Stimulated activated CD4-positive, alpha-beta T cell treated with anti-CD3 and anti-CD28 coated beads, Interleukin-4, amount 100 ng/mL, for 1 hour (primary cell): ENCODE results near the gene ITPKA.

Experiments
- DNase-seq: peaks from one replicate; pipeline ENCODE4 v3.0.0-alpha.2; 2020

Gene ITPKA

DNA sequence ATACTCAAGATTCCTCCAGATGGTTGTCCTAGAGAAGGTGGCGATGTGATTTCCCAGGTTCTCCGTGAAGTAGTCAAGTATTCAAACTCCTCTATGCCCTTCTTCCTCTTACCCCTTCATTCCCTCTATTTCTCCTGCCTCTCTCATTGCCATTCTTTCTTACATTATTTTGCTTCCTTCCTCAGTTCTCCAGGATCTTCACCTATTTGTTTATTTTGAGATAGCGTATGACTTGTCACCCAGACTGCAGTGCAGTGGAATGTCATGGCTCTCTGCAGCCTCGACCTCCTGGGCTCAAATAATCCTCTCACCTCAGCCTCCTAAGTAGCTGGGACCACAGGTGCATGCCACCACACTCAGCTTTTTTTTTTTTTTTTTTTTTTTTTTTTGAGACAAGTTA, 1.8 kb upstream of the ITPKA start:
- no peak for DNase-seq

DNA sequence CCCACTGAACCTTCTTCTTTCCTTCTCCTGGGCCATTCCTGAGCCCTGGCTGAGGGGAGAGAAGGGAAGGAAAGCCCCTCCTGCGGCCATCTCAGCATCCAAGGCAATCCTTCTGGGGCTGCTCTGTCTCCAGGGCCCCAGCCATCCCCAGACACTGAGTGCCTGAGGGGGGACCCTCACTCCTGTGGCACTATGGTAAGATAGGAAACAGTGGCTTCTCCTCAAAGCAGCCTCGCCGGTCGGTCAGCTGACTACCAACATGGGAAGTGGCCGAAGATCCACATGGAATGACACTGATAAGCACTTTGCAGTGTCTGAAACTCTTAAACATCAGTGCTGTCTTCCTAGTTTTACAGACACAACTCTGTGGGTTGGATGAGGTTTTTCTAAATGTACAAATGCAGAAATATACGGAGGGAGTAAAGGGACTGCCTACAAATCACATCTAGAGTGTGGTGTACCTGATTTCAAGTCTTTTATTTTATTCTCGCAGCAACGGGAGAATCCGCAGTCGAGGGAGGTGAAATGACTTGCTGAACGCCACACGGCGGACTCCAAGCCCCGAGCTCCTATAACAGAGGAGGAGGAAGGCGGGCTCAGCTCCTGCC, 973 bp upstream of the ITPKA start:
- no peak for DNase-seq

DNA sequence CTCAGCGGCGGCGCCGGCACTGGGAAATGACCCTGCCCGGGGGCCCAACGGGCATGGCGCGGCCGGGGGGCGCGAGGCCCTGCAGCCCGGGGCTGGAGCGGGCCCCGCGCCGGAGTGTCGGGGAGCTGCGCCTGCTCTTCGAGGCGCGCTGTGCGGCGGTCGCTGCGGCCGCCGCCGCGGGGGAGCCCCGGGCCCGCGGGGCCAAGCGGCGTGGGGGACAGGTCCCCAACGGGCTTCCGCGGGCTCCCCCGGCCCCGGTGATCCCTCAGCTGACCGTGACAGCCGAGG, 172 bp downstream of the ITPKA start:
- DNase-seq = no peak

GRCh38 chr15:41494190-41494921, 682 bp downstream of the ITPKA start:
- peak; percentile 49 for DNase-seq

- peak; percentile 52 for DNase-seq
Observed at GRCh38 chr15:41494922-41495735, 1.5 kb downstream of the ITPKA start.

GRCh38 chr15:41495736-41496599, 2.3 kb downstream of the ITPKA start:
- no peak for DNase-seq

DNA sequence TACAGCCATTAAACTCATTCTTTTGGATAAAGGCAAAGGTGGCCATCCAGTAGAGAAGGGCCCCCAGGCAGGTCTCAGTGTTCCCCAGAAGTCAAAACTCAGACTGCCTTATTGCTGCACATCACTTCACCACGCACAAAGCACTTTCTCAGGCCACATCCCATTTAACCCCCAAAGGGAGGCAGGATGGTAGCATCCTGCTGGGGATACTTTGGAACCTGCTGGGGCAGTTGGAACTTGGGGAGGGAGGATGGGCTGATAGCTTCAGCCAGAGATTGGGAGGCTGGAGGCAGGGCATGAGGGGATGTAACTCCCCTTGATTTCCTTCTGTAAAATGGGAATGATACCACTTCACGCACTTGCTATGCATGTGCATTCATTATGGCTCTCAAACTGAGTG, 5.0 kb downstream of the ITPKA start:
- no peak for DNase-seq

DNA sequence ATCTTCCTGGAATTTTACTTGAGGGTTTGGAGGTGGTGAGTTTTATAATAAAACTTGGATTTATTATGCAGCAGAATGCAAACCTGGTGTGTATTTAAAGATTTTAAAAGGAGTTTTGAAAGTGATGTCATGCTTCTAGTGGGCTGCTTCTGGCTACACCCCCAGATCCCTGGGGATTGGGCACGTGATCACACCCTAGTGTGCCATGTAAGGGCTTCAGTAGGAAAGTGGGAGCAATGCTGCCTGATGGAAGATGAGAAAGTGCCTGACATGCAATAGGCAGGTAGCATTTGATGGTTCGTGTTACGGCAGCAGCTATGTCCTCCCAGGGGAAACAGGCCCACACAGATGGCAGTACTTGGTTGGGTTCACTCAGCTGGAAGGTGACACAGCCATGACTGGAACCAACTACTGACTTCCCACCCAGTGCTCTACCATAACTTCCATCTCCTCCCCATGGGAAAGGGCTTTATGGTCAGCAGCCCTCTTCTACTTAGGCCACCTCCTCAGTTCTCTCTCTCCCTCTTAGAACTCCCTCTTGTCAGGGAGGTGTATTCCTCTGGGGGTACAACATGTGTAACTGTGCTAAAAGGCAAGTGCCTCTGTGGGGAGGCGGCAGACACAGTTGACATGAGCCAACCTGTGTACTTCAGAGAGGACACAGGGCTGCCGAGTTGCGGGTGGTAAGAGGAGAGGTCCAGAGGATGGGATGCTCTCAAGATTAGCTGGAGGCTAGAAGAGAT, 5.6 kb downstream of the ITPKA start:
- no peak for DNase-seq

- DNase-seq = peak; percentile 48
Observed at GRCh38 chr15:41501191-41501917, 7.7 kb downstream of the ITPKA start.

GRCh38 chr15:41501931-41502794, 8.5 kb downstream of the ITPKA start:
- DNase-seq = peak; percentile 34

DNA sequence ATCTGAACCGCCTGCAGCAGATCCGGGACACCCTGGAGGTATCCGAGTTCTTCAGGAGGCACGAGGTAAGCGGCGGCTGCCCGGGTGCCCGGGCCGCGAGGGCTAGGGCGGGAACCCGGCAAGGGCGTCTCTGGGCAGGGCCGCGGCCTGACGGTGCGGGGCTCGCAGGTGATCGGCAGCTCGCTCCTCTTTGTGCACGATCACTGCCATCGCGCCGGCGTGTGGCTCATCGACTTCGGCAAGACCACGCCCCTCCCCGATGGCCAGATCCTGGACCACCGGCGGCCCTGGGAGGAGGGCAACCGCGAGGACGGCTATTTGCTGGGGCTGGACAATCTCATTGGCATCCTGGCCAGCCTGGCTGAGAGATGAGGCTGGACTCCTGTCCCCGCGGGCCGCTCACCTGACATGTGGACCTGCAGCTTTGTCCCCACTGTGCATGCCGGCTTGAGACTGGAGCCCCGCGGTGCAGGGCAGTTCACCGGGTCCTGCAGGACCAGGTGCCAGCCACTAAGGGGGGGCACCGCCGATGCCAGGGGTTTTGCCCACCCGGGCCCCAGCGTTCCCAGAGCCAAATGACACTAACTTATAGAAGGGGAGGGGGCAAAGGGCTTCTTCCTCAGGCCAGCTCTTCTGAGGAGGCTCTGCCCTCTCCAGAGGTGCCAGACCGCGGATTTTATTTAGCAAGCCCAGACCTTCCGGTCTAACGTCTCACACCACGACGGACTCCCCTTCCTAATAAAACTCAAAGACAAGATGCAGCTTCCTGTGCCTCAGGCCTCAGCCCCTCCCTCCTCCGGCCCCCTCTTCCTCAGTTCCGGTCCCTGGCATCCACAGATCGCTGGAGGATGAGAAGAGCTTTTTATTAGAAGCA, 9.4 kb downstream of the ITPKA start:
- no peak for DNase-seq

DNA sequence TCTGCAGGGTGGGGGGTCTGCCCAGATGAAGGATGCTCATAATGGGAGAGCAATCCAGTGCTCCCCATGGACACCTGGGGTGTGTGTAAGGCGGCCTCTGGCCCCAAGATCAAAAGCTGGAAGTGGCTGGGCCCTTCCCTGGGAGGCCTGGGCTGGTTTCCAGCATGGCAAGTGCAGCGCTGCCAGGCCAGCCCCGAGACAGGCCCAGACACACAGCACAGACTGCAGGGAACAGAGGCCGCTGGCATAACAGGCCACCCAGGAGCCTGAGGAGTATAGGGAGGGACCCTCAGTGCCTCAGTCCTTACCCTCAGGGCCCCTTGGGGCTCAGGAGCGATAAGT, 10.0 kb downstream of the ITPKA start:
- no peak for DNase-seq

DNA sequence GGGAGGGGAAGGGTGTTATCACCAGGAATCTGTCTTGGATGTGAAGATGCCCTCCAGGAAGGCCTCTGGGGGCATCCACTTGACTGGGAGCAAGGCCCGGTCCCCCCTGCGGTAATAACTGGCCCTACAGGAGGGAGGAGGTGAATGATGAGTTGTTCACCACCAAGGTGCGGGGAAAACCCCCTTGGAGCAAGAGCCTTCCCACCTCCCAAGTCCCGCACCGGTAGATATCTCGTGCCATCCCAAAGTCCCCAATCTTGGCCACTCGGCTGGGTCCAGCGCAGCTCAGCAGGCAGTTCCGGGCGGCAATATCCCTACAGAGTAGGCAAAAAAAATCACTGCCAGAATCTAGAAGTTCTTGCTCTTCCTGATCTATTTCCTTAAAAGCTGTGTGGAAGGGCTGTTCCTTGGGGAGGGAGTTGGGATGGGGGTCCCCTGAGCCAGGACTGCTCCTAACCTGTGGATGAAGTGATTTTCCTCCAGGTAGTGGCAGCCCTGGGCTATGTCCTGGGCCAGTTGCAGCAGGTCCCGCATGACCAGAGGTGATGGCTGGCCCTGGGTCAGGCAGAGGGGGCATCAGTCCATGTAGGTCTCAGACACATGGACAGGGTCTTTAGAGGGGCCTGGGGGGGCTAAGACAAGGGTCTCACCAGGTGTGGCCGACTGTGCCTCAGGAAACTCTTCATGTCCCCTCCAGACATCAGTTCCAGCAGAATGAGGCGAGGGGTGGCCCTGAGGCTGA, 11.2 kb downstream of the ITPKA start:
- no peak for DNase-seq

DNA sequence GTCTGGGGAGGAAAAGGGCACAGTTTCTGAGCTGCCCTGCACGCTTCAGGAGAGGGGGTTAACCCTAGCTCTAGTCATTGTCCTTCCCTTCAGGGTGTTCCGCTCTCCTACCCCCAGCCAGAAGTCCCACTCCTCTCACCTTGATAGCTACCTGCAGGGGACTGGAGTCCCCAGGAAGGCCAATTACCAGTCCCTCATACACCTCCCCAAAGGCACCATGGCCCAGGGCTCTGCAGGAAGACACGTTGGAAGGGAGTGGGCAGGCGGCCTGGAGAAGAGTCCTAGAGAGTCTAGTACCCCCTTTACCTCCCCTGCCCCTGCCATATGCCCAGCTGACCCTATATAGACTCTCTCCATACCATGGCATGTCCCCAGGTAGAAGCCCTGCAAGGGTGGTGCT, 12.1 kb downstream of the ITPKA start:
- no peak for DNase-seq

GRCh38 chr15:41506796-41507341, 13.2 kb downstream of the ITPKA start:
- no peak for DNase-seq

DNA sequence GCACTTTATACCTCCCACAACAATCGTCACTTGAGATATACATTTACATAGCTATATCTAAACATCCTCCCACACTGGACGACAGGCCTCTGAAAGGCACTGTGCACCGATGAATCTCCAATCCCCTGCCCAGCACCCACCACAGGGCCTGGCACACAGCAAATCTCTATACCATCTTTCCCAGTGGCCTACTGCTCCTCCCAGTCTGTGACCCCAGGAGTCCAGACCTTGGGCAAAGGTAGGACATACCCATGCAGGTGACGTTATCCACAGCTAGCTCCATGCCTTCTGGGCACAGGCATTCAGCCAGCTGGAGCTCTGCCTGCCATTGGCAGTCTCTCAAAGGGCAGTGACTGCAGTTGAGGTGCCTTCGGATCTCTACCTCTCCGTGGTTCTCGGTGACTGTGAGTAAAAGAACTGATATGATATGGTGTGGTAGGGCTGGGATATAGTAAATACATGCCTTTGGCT, 14.2 kb downstream of the ITPKA start:
- DNase-seq = no peak

DNA sequence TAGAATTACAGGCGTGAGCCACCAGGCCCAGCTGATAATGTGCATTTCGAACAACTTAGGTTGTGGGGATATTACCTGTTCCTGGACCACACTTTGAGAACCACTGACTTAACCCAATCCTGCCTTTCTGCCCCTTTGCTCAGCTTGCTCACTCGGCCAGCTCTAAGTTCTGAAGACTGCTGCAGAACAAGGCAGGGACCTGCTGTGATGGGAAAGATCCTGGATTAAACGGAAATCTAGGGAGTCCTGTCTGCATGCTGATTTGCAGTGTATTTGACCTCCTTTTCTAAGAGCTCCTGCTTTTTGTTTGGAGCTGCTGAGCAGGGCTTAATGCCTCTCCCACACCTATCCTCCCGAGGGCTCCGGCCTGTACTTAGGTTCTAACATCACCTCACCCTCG, 17.1 kb downstream of the ITPKA start:
- no peak for DNase-seq

DNA sequence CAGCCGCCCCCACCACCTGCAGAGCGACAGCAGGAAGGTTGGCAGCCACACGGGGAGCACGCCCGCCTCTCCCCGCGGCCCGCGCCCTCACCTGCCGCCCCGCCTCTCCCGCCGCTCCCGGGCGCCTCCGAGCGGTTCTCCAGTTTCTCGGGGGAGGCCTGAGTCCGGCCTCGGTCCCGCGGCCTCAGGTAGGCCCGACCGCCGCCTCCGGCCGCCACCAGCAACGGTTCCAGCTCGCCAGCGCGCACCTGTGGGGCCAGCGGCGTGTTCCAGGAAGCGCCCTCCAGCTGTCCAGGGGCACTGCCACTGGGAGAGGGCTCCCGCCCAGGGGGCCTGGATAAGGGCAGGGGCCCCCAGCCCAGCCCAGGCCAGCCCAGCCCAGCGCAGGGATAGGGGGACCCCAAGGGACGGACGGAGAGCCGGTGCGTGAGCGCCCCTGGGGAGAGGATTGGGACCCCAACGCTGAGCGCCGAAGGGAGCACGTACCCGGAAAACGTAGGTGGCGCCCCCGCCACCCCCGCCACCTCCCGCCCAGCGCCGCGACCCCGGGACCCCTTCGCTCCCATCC, 17.7 kb downstream of the ITPKA start:
- DNase-seq = no peak
